HG03521 (cell line): ENCODE results near the gene COG1.
"Not testable (repeated sequence)": the region's sequence is repeated elsewhere in the genome, so short reads cannot be mapped to it uniquely, and the experiment has no call there.

Source experiments
- ATAC-seq: cut with Tn5 transposase; IDR thresholded peaks from one replicate; pipeline ENCODE4 v1.9.1; 2021; ENCODE audit warnings: mild to moderate bottlenecking, moderate library complexity; ENCODE audit not compliant: unreplicated experiment

The COG1 gene

GRCh38 chr17:73192894-73193701 lies at the start of gene COG1:
Gene COG1 (plus strand): TSS chr17:73193055. CDS start chr17:73193070, 15 bp downstream.
- ATAC-seq, result peak; percentile 68

GRCh38 chr17:73144209-73144608 lies 48.6 kb upstream of the COG1 start:
- not testable (repeated sequence) for ATAC-seq

GRCh38 chr17:73145641-73146040 lies 47.2 kb upstream of the COG1 start:
- no peak for ATAC-seq

GRCh38 chr17:73147791-73148190 lies 45.1 kb upstream of the COG1 start:
- not testable (repeated sequence) for ATAC-seq

GRCh38 chr17:73148540-73149334 lies 44.1 kb upstream of the COG1 start:
- no peak for ATAC-seq

GRCh38 chr17:73150622-73151300 lies 42.1 kb upstream of the COG1 start:
- ATAC-seq, result not testable (repeated sequence)

- ATAC-seq, result no peak
Observed at GRCh38 chr17:73151916-73152632, 40.8 kb upstream of the COG1 start.

GRCh38 chr17:73155410-73156165 lies 37.3 kb upstream of the COG1 start:
- ATAC-seq, result no peak

- peak; percentile 86 for ATAC-seq
Observed at GRCh38 chr17:73156166-73156840, 36.6 kb upstream of the COG1 start.

GRCh38 chr17:73156887-73157520 lies 35.9 kb upstream of the COG1 start:
- no peak for ATAC-seq

GRCh38 chr17:73157521-73157890 lies 35.3 kb upstream of the COG1 start:
- no peak for ATAC-seq

GRCh38 chr17:73158133-73158532 lies 34.7 kb upstream of the COG1 start:
- ATAC-seq, result no peak

GRCh38 chr17:73160980-73161630 lies 31.8 kb upstream of the COG1 start:
- ATAC-seq, result no peak

- ATAC-seq, result no peak
Observed at GRCh38 chr17:73163043-73163442, 29.8 kb upstream of the COG1 start.

GRCh38 chr17:73165616-73166404 lies 27.0 kb upstream of the COG1 start:
- no peak for ATAC-seq

- no peak for ATAC-seq
Observed at GRCh38 chr17:73166731-73167581, 25.9 kb upstream of the COG1 start.

GRCh38 chr17:73168667-73169066 lies 24.2 kb upstream of the COG1 start:
- no peak for ATAC-seq
